Activated CD8-positive, alpha-beta T cell treated with anti-CD3 and anti-CD28 coated beads for 36 hours (primary cell): Measurements from ENCODE around the gene DENND2D. TPM values are rescaled to one million over a fixed set of nuclear protein-coding genes. Genes with fewer than 3 reads are reported as not detected.

ENCODE experiments used
- ATAC-seq: fragments of 200-7000 bp; cut with Tn5 transposase; one replicate; pipeline ENCODE4 v1.10.0; 2021; ENCODE audit warnings: mild to moderate bottlenecking, moderate library complexity
- CTCF ChIA-PET: fragments of 350-600 bp; sonication (Branson Sonifier 250); formaldehyde crosslinking; loops from one replicate; lab custom pipeline; 2021; ENCODE audit warnings: antibody characterized with exemption; lab: Charles Lee
- POLR2A ChIA-PET: fragments of 350-600 bp; sonication (Branson Sonifier 250); formaldehyde crosslinking; loops from one replicate; lab custom pipeline; 2021; ENCODE audit warnings: antibody characterized with exemption; lab: Charles Lee
- DNase-seq: peaks from one replicate; pipeline ENCODE4 v3.0.0-alpha.2; 2020
- H3K27ac Mint-ChIP-seq: one replicate; pipeline ENCODE4 v1.8.0; 2021; ENCODE audit warnings: mild to moderate bottlenecking, mixed read lengths
- H3K27me3 Mint-ChIP-seq: one replicate; pipeline ENCODE4 v1.8.0; 2021; ENCODE audit warnings: mixed read lengths
- H3K36me3 Mint-ChIP-seq: one replicate; pipeline ENCODE4 v1.8.0; 2021; ENCODE audit warnings: low read depth, mixed read lengths
- H3K4me1 Mint-ChIP-seq: one replicate; pipeline ENCODE4 v1.8.0; 2021; ENCODE audit warnings: low read depth, mixed read lengths
- H3K4me3 Mint-ChIP-seq: one replicate; pipeline ENCODE4 v1.8.0; 2021; ENCODE audit warnings: mild to moderate bottlenecking, moderate library complexity, mixed read lengths
- H3K9me3 Mint-ChIP-seq: one replicate; pipeline ENCODE4 v1.8.0; 2021; ENCODE audit warnings: mixed read lengths
- CTCF ChIP-seq: fragments of 200-600 bp; IDR thresholded peaks from one replicate; pipeline ENCODE4 v1.8.0; 2022; ENCODE audit warnings: antibody characterized with exemption, mild to moderate bottlenecking
- intact Hi-C: fragments of 100-400 bp; cut with micrococcal nuclease; formaldehyde crosslinking; loops from one replicate; pipeline ENCODE4 v1.10.0; 2022
- total RNA-seq, 2 experiments: library from RNA; stranded (reverse); gene quantifications; one replicate each; pipeline ENCODE4 v1.2.3, GENCODE V29; 2021

DENND2D gene
- total RNA-seq, 2 experiments from 2014 or later: 201 to 208 TPM

- Mint-ChIP-seq H3K4me3 (peak overlapping the region; percentile 99), H3K27ac (peak overlapping the region; percentile 98), H3K27me3 (no peaks in the 10 kb centered on the region), H3K4me1 (peaks cover 54% of the 10 kb centered on the region), H3K36me3 (peaks cover 48% of the 10 kb centered on the region), H3K9me3 (no peaks in the 10 kb centered on the region)
- peak; percentile 41 for DNase-seq
- intact Hi-C loops: no loop called here
- ATAC-seq: no peak
- TF ChIP-seq CTCF: no peak
- CTCF ChIA-PET: interaction anchor here (1.0 to 8.8 kb wide), 6 partner anchors 9 to 402 kb away, joined by 3 to 150 read pairs (median 4); no protein-coding TSS in a partner anchor
- POLR2A ChIA-PET: interaction anchor here (0.5 to 10.4 kb wide), 10 partner anchors 9 to 414 kb away, joined by 3 to 245 read pairs (median 4); partner anchors contain the start of genes CEPT1 and DRAM2
Observed at GRCh38 chr1:111201275-111202090, 1.0 kb upstream of the DENND2D start.

- POLR2A ChIA-PET: interaction anchor here (1.0 to 10.4 kb wide), 6 partner anchors 10 to 325 kb away, joined by 3 to 245 read pairs (median 8); partner anchors contain the start of genes CEPT1 and DRAM2
- H3K4me1 Mint-ChIP-seq: peaks cover 55% of the 10 kb centered on the region
- H3K27ac Mint-ChIP-seq: peak overlapping the region; percentile 98
- peak overlapping the region; percentile 99 for H3K4me3 Mint-ChIP-seq
- TF ChIP-seq CTCF: no peak
- CTCF ChIA-PET: interaction anchor here (1.0 to 8.8 kb wide), 5 partner anchors 10 to 403 kb away, joined by 3 to 150 read pairs (median 4); no protein-coding TSS in a partner anchor
- peaks cover 55% of the 10 kb centered on the region for H3K36me3 Mint-ChIP-seq
- no peak for DNase-seq
- no peaks in the 10 kb centered on the region for H3K27me3 Mint-ChIP-seq
- ATAC-seq: no peak
- no peaks in the 10 kb centered on the region for H3K9me3 Mint-ChIP-seq
- intact Hi-C loops: no loop called here
Observed at GRCh38 chr1:111200802-111201161, 336 bp upstream of the DENND2D start.

GRCh38 chr1:111199329-111199728 is 1.1 kb downstream of the DENND2D start:
- no peak for DNase-seq

GRCh38 chr1:111198836-111199235 is 1.6 kb downstream of the DENND2D start:
- intact Hi-C loops: loop anchor here (2.0 to 5.0 kb wide), 2 partner anchors 16 to 52 kb away; no protein-coding TSS in a partner anchor
- ChIA-PET CTCF (interaction anchor here (0.6 to 8.8 kb wide), 11 partner anchors 11 to 549 kb away, joined by 3 to 150 read pairs (median 5); no protein-coding TSS in a partner anchor), POLR2A (interaction anchor here (0.5 to 10.4 kb wide), 12 partner anchors 8 to 1774 kb away, joined by 3 to 245 read pairs (median 8); partner anchors contain the start of gene CHI3L2)
- Mint-ChIP-seq H3K9me3 (no peaks in the 10 kb centered on the region), H3K27me3 (no peaks in the 10 kb centered on the region), H3K27ac (peak overlapping the region; percentile 98), H3K4me1 (peaks cover 61% of the 10 kb centered on the region), H3K36me3 (peaks cover 74% of the 10 kb centered on the region), H3K4me3 (peak overlapping the region; percentile 99)
- no peak for ATAC-seq
- TF ChIP-seq CTCF: no peak
- no peak for DNase-seq

More at GRCh38 chr1:111199329-111199728, 1.1 kb downstream of the DENND2D start:
- peaks cover 56% of the 10 kb centered on the region for H3K4me1 Mint-ChIP-seq
- intact Hi-C loops: loop anchor here (2.0 to 5.0 kb wide), 2 partner anchors 15 to 52 kb away; no protein-coding TSS in a partner anchor
- ChIA-PET POLR2A (interaction anchor here (0.5 to 10.4 kb wide), 11 partner anchors 8 to 1775 kb away, joined by 3 to 245 read pairs (median 9); partner anchors contain the start of gene CHI3L2), CTCF (interaction anchor here (1.1 to 8.8 kb wide), 7 partner anchors 12 to 548 kb away, joined by 3 to 150 read pairs (median 10); no protein-coding TSS in a partner anchor)
- peak overlapping the region; percentile 98 for H3K27ac Mint-ChIP-seq
- H3K4me3 Mint-ChIP-seq: peak overlapping the region; percentile 99
- TF ChIP-seq CTCF: no peak
- peaks cover 69% of the 10 kb centered on the region for H3K36me3 Mint-ChIP-seq
- no peaks in the 10 kb centered on the region for H3K27me3 Mint-ChIP-seq
- H3K9me3 Mint-ChIP-seq: no peaks in the 10 kb centered on the region
- no peak for ATAC-seq
